HG02571 (cell line): ENCODE data around the gene ZNF609.
A peak's percentile ranks its signal among the peaks of the same experiment; 100 is the strongest.

Source experiments
- ATAC-seq: cut with Tn5 transposase; IDR thresholded peaks from one replicate; pipeline ENCODE4 v1.9.1; 2021; ENCODE audit warnings: mild to moderate bottlenecking, moderate library complexity; ENCODE audit not compliant: unreplicated experiment

ZNF609 gene

GRCh38 chr15:64535460-64536243 lies 75.3 kb downstream of the ZNF609 start:
- ATAC-seq = no peak

- no peak for ATAC-seq
These were observed 76.0 kb downstream of the ZNF609 start for GRCh38 chr15:64536244-64536836.

DNA sequence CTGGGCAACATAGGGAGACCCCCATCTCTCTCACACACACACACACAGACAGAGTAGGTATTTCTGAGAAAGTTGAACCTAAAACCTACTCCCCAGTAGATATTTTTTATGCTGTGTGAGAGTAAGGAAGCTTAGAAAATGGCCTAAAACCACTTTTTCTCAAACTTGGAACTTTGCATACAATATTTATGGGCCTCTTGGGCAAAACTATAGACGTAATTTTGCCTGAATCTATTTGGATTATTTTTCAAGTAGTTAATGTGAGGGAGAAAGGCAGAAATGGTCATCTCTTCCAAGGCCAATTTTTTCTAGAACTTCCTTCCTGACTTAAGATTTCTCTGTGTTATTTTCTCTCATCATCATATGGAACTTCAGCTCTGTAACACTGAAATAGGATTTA lies 81.7 kb downstream of the ZNF609 start:
- no peak for ATAC-seq

DNA sequence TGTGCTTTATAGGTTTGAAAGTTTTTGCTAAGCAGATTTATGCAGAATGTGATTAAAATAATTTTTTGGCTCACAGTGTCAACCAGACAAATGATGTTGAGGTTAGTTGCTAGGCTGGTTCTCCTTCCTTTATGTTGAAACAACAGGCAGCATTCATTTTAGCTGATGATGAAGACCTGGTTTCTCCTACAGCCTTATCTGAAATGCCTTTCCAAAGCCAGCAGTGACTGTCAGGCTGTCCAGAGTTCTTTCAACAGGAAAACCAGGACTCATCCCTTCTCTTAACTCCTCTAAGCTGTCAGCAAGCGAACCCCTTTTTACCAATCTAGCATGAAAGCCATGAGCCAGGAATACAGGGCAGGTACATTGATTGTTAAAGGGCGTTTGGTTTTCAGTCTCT lies 84.1 kb downstream of the ZNF609 start:
- ATAC-seq = no peak

DNA sequence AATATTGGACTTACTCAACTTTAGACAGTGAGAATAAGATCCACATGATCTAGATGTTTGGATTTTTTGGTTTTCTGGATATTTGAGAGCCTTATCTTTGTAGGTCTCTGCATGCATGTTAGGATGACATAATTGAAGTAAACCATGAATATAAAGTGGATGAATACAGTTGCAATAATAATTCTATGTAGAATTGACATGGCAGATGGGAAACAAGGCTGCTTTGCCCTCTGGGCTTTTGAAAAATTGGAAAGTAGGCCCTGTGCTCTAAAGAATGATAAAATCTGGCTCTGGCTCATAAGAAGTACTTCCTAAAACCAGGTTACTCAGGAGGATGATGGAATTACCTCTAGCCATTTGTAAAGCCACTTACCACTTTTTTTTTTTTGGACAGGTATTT lies 86.9 kb downstream of the ZNF609 start:
- no peak for ATAC-seq

- no peak for ATAC-seq
These were observed 87.9 kb downstream of the ZNF609 start for GRCh38 chr15:64548235-64548634.

DNA sequence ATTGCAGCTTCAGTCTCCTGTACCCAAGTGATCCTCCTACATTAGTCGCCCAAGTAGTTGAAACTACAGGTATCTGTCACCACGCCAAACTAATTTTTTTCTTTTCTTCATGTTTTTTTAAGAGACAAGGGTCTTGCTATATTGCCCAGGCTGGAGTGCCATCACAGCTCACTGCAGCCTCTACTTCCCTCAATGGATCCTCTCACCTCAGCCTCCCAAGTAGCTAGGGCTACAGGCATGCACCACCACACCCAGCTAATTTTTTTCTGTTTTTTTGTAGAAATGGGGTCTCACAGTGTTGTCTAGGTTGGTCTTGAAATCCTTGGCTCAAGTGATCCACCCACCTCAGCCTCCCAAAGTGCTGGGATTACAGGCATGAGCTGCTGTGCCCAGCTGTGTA lies 89.5 kb downstream of the ZNF609 start:
- ATAC-seq = no peak

- no peak for ATAC-seq
These were observed 92.0 kb downstream of the ZNF609 start for GRCh38 chr15:64552281-64552948.

DNA sequence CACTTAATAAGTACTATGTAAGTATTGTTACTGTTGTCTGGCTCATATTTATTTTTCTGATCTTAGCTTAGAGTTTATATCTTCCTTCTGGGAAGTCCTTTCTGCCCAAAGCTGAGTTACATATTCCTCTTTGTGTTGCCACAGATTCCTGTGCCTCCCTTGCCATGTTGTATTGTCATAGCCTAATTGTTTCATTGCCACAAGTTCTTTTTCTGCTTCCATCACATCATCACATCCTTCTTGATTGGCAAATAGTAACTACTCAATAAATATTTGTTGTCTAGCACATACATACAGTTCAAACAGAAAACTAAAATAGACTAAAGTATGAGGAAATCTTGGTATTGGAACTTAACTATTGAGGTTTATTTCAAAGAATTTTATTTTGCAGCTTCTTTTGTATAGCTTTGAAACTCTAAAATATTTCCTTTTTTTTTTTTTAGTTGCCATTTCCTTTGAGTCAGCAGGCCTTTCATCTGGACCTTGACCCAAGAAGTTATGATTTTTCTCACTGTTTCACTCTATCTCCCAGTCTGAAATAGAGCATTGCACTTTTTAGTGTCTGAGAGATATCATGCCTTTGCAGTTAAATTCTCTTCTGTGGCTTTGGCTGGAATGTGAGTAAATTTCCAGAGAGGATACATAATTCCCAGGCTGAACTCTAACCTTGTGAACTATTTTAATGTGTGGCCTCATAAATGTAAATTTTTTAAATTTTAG lies 98.2 kb downstream of the ZNF609 start:
- ATAC-seq = no peak

DNA sequence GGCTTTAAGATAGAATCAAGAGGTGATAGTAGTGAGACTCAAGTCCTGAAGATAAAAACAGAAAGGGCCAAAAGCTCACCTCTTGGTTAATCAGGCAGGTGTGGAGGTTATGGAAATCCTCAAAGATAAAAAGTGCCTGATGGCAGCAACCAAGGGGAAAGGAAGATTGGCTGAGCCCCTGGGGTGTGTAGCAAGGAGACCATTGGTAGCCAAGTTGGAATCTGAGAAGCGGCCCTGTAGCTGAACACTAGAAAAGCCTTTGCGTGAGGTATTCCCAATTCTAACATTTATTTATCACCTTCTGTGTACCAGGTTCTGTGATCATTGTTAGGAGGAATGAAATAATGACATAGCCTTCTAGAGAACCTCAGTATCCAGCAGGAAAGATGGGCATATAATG lies 98.9 kb downstream of the ZNF609 start:
- no peak for ATAC-seq

DNA sequence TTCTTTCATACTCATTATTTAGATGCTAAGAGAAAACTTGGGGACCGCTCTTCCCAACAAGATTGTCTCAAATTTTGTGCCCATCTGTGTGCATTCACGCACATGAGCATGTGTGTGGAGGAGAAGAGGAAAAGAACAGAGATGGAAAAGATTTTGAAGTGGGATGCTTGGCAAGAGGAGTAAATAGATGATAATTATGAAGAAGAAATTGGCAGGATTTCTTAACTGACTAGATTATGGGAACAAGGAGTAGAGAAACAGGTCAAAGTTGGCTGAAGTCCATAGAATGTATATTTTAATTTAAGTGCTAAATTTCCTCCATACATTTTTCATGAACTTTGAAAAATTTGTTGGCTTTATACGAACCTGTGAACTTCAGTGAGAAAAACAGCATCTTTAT lies 100.1 kb downstream of the ZNF609 start:
- ATAC-seq = no peak

DNA sequence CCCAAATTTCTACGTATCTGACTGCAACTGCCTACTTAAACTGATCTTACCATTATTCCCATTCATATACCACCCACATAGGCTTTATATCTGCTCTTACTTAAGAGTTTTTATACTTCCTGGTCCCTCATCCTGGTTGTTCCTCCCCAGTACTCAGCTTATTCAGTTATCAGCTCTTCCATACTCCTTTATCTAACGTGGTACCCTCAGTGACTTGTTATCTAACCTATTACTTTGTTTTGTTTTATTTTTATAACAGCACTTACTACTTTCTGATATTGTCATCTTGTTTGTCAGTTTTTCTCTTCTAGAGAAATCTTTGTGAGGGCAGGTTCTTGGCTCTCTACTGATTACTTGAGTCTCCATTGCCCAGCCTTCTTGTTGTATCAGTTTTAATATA lies 100.6 kb downstream of the ZNF609 start:
- ATAC-seq = no peak

- no peak for ATAC-seq
These were observed 101.7 kb downstream of the ZNF609 start for GRCh38 chr15:64562003-64562640.

DNA sequence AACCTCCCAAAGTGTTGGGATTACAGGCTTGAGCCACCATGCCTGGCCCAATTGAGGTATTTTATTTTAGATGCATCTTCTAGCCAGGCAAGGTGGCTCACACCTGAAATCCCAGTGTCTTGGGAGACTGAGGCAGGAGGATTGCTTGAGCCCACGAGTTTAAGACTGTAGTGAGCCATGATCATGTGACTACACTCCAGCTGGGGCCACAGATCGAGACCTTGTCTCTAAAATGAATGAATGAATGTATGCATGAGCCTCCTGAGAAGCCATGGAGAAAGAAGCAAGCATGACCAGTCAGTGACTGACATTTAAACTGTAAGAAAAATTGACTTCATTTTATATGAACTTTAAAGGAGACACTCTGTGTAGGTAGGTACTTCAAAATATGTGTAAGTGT lies 105.7 kb downstream of the ZNF609 start:
- no peak for ATAC-seq

GRCh38 chr15:64566629-64567427 lies 106.5 kb downstream of the ZNF609 start:
- no peak for ATAC-seq

DNA sequence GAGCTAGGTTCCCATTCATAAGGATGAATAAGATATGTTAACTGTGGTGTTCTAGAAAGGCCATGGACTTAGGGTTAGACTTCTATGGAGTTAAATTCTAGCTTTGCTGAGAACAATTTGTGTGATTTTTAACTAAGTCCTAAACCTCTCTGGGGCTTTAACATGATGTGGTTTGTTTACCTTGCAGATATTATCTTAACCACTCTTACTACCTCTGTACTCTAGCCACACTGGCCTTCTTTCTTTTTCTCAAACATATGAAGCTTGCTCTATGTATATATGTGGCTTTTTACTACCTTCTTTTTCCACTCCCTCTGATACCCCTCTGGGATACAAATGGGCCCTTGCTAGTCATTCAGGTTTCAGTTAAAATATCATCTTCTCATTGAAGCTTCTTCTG lies 108.4 kb downstream of the ZNF609 start:
- no peak for ATAC-seq

GRCh38 chr15:64571857-64572291 lies 111.5 kb downstream of the ZNF609 start:
- ATAC-seq = peak; percentile 60

DNA sequence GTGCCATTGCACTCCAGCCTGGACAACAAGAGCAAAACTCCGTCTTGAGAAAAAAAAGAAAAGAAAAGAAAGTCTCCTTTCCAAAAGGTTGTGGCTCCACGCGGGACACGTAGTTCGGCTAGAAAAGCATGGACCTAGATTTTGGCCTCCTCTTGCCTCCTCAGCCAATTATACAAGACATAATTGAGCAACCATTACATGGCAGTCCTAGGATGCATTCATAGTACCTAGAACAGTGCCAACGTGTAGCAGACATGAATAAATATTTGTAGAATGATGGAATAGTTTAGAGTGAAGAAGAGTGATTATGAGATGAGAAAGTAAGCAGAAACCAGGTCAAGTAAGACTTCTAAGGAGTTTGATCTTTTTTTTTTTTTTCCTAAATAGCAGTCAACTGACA lies 112.5 kb downstream of the ZNF609 start:
- no peak for ATAC-seq

DNA sequence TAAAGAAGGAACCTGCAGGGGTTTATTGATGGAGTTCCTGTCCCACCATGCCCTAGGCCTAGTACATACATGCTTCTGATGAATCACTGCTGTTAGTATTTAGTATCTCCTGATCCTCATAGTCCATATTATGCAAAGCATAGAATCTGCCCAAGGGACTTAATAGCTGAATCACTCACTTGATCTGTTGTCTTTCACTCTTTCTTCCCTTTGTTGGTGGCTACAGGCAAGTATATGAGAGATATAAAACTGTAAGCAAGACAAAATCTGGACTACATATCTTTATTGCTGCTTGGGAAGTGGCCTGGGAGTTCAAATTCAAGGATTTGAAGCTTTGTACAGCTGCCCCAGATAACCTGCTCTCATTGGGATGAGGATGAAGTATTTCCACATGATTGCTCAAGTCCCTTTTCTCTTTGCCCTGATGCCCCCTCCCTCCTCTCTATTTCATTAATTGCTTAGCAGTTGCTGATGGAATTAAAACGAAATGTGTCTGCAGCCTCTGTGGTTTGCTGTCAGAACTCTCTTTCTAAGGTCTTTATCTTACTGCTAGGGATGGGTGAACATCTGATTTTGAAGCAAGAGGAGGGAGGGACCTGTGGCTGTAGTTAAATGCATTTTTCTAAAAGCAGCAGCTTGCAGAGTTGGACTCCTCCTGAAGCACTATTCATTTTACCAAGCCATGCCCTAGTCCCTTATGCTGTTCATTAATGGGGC lies 114.1 kb downstream of the ZNF609 start:
- no peak for ATAC-seq
